Cardiac septum (tissue), 1 donor: ENCODE results near the gene COPRS. TPM values are rescaled to one million over a fixed set of nuclear protein-coding genes. Genes with fewer than 3 reads are reported as not detected.
"Not testable (repeated sequence)": the region's sequence is repeated elsewhere in the genome, so short reads cannot be mapped to it uniquely, and the experiment has no call there.

Experiments
- DNase-seq: peaks from one replicate; pipeline ENCODE4 v3.0.0-alpha.2; 2020; ENCODE audit warnings: low spot score
- intact Hi-C: fragments of 100-400 bp; cut with DNase I; formaldehyde crosslinking; loops from one replicate; pipeline ENCODE4 v1.14.0; 2022
- total RNA-seq: library from RNA; stranded (reverse); fragmentation: NEBNext Ultra II Directional; extraction: Animal tissue kit (Norgen Biotek cat#: 25700); gene quantifications from one replicate; pipeline ENCODE4 v1.2.1, GENCODE V29; 2021
- donor health status: DM: no; HTN: no; CAD: no.

The COPRS gene
- total RNA-seq, 1 donor from 2014 or later: 51.9 TPM

DNA sequence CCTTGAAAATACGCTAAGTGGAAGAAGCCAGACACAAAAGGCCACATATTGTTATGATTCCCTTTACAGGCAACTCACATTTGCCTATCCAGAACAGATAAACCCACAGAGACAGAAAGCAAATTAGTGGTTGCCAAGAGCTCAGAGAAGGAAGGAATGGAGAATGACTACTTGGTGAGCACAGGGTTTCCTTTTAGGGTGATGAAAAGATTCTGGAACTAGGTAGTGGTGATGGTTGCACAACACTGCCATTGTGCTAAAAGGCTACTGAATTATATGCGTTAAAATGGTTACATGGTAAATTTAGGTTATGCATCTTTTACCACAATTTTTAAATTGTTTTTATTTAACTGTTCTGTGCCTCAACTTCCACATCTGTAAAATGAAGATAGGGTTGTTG, 4.4 kb downstream of the COPRS start:
- DNase-seq: no peak
- intact Hi-C loops: loop anchor here (5.0 kb wide), 1 partner anchor 48 kb away; the partner anchor contains the start of gene UTP6

DNA sequence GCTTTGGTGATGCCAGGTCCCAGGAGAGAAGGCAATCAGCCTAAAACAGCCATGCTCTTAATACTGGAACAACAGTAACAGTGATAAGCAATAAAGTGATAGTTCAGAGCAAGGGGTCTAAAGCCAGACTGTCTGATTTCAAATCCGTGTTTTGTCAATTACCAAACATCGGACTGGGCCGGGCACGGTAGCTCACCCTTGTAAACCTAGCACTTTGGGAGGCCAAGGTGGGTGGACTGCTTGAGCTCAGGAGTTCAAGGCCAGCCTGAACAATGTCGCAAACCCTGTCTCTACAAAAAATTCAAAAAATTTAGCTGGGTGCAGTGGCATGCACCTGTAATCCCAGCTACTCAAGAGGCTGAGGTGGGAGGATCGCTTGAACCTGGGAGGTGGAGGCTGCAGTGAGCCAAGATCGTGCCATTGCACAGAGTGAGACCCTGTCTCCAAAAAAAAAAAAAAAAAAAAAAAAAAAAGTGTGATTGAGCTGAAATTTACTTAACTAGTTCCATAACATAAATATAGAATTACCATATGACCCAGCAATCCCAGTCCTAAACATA, 5.1 kb downstream of the COPRS start:
- no peak for DNase-seq
- intact Hi-C loops: no loop called here

GRCh38 chr17:31845291-31845690, 13.8 kb downstream of the COPRS start:
- intact Hi-C loops: no loop called here
- DNase-seq: no peak

DNA sequence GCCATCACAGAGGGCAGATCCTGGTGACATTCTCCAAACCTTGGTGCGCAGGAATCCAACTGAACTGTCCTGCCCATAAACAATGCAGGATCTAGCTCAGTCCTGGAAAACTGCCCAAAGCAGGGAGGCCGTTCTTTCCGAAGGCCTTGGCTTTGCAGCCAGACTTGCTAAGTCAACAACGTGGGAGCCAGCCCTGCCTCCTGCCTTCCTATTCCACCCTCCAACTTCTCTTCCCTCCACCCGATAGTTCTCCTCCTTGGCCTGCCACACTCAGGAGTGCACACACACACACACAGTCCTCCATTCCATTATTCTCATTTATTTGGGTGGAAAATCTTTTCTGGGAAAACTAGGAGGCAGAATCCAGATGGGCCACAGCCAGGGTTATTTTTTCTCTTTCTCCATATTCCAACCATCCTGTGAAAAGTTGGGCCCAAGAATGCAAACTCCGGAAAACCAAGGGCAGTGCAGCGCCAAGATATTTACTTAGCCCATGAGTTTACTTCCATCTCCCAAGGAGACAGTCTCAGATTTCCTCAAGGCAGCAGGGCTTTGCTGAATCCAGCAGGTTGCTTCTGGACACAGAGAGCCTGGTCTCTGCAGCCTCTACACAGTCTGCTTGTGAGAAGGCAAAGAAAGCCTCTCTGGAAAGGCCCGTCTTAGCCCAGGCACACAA, 15.8 kb downstream of the COPRS start:
- intact Hi-C loops: loop anchor here (2.0 to 5.0 kb wide), 3 partner anchors 146 to 406 kb away; no protein-coding TSS in a partner anchor
- no peak for DNase-seq

DNA sequence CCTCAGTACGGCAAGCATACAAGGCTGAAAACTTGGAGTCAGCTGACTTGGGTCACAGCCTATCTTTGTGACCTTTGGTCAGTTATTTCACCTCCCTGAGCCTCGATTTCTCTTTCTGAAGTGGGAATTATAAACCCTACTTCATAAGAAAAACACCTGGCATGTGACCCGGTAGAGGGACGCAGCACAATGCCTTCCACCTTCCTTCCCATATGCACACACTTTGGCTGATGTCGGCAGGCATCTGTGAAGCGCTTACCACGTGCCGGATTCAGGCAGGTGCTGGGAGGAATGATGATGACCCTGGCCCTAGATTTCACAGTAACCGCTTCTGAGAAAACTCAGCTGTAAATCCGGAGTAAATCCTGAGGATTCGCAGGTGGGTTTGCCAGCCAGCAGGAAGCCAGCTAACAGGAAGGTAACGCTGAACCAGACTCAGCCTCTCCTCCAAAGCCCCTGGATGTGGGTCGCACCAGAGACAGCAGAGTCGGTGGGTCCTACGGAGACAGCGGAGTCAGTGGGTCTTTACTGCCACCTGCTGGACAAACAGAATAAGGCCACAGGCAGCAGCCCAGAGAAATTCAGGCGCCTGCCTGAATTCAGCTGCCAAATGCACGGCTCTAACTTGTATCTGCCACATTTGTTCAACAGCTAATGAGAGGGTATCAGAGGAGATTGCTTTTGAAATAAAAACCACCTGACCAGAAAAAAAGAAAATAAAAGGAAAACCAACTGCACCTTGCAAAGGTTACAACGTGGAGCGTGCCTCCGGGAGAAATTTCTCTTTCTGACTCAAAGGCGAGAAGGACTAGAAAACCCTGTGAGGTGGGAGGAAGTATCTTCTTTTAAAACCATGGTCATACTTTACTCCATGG, 16.6 kb downstream of the COPRS start:
- DNase-seq: peak; percentile 77
- intact Hi-C loops: loop anchor here (1.0 to 5.0 kb wide), 4 partner anchors 145 to 406 kb away; no protein-coding TSS in a partner anchor

DNA sequence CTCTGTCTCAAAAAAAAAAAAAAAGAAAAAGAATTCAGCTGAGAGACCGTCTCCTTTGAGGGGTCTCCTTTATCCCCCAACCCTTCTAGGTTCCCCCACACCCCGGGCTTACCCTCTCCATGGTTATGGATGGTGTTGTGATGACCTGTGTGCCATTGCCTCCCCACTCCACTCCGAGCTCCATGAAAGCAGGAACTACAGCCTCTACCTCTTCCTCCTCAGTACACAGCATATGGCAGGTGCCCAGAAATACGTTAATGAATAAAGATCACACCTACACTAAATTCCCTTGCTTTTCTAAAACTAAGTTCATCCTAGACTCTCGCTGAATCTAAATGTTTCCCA, 17.2 kb downstream of the COPRS start:
- intact Hi-C loops: loop anchor here (1.0 to 5.0 kb wide), 4 partner anchors 145 to 405 kb away; no protein-coding TSS in a partner anchor

DNA sequence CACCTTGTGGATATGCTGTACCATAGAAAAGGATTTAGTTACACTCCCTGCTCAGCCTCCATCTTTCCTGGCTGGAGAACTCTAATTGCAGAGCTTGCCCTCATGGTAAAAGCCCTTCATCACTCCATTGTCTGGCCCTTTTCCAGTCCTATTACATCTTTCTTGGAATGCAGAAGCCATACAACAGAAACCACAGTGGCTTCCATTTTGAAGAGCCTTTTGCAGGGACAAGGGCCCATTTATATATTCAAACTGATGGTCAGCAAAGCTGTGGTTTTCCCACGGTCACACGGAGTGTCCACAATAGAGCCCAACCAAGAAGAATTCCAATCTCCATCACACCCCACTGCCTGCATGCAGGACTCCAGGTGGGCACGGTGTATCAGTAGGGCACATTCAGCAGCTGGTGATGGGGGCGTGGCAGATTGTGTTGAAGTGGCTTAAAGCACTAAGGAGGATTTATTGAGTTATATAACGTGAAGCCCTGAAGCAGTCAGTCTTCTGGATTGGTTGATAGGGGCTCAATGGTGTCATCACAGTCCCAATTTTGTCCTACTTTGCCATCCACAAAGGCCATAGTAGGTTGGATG, 20.3 kb downstream of the COPRS start:
- intact Hi-C loops: no loop called here
- peak; percentile 3 for DNase-seq

More for the DNA sequence above, 17.2 kb downstream of the COPRS start:
- DNase-seq: no peak

- DNase-seq: no peak
- intact Hi-C loops: no loop called here
Measured at GRCh38 chr17:31835984-31836383, 23.1 kb downstream of the COPRS start.

DNA sequence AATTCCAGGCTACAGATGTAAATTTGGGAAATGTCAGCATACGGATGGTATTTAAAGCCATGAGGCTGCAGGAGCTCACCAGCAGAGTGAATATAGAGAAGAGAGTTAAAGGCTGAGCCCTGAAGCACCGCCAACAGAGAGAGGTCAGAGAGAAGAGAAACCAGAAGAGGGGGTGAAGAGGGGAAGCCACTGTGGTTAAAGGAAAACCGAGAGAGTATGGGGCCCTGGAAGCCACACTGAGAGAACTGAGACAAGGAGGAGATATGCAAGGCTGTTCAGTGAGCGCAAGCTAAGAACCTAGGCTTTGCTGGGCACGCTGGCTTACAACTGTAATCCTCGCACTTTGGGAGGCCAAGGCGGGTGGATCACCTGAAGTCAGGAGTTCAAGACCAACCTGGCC, 24.6 kb downstream of the COPRS start:
- peak; percentile 38 for DNase-seq
- intact Hi-C loops: no loop called here

- intact Hi-C loops: no loop called here
- peak; percentile 17 for DNase-seq
Measured at GRCh38 chr17:31832746-31833145, 26.3 kb downstream of the COPRS start.

DNA sequence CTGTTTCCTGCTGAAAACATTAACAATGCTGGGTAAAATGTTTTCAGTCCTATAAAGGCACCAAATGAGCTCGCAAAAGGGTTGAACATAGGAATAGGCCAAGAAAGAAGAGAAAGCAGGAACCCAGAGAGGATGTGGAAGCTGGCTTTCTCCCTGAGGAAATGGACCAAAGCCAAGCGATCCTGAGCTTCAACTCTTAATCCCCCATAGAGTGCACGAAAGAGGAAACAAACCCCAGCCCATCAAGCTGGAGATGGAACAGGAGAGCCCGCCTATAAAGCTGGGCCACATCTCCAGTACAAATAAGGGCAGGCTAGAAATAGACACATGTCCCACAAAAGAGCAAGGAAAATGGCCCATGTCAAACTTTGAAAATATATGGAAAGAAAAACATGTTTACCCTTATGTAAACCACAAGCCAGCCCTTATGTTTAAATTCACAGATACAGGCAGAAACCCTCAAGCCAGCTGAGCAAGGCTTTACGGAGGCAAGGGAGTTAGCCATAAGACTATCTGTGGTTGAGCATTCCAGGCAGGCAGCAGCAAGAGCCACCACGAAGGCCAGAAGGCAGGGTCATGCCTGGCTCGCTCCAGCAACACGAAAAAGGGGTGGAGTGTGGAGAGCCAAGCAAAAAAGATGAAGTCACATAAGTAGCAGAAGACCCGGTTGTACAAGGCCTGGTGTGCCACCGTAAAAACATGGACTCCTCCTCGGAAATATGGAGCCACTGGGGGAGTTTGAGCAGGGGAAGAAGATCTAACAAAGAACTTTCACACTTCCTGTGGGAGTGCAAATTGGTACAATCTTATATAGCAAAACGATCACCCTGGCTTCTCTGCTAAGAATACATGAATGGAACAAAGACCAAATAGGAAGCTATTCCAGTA, 27.8 kb downstream of the COPRS start:
- DNase-seq: peak; percentile 41
- intact Hi-C loops: no loop called here

GRCh38 chr17:31829649-31830048, 29.4 kb downstream of the COPRS start:
- intact Hi-C loops: no loop called here
- peak; percentile 15 for DNase-seq

DNA sequence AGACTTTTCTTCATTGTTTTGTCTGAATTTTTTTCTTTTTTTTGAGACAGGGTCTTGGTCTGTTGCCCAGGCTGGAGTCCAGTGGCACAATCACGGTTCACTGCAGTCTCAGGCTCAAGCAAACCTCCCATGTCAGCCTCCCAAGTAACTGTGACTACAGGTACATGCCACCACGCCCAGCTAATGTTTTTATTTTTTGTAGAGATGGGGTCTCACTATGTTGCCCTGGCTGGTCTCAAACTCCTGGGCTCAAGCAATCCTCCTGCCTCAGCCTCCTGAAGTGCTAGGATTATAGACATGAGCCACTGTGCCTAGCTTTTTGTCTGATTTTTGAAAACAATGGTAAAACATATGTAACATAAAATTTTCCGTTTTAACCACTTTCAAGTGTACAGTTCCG, 30.1 kb downstream of the COPRS start:
- intact Hi-C loops: not testable (repeated sequence)
- DNase-seq: peak; percentile 10

- intact Hi-C loops: no loop called here
- DNase-seq: peak; percentile 27
Measured at GRCh38 chr17:31825961-31826691, 32.9 kb downstream of the COPRS start.

DNA sequence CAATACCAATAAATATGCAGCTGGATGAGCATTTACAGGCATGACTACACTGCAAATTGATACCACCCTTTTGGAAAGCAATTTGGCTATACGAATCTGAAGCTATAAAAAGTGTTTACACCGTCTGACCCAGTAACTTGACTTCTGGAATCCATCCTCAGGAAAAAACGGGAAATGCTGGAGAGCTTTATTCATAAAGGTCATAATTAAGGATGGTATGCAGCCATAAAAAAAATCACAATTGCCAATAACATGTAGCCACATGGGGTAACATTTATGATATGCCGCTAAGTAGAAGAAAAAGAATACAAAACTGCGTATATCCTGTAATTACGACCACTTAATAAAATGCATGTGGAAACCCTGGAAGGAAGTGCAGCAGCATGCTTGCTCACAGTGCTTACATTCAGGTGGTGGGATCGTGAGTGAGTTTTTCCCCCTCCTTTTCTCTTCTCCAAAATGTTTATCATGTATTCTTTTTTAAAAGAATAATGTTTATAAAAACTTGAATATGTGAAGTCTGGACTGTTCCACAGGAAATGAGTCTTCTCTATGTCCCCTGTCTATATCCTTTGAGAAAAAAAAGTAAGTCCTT, 34.2 kb downstream of the COPRS start:
- DNase-seq: no peak
- intact Hi-C loops: no loop called here

DNA sequence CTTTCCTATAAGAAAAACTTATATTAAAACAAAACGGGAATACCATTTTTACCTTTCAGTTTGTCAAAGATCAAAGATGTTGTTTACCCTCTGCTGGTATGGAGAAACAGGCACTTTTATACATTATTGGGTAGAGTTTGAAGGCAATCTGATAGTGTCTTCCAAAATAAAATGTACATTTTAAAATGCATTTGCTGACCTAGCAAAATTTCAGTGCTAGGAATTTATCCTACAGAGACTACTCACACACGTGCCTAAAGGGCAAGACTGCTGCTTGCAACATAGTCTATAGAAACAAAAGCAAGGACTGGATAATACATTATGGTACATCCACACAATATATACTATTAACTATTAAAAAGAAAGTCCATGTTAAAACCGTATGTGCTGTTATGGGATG, 36.0 kb downstream of the COPRS start:
- DNase-seq: no peak
- intact Hi-C loops: no loop called here

GRCh38 chr17:31820691-31821435, 38.2 kb downstream of the COPRS start:
- intact Hi-C loops: no loop called here
- peak; percentile 12 for DNase-seq
